K562 (cell line): ENCODE measurements around the gene G6PC3. TPM values are rescaled to one million over a fixed set of nuclear protein-coding genes. Genes with fewer than 3 reads are reported as not detected.

Experiments used
- BCOR ChIP-seq: fragments of 450-650 bp; IDR thresholded peaks from 2 replicates; pipeline ENCODE4 v1.6.1; 2016
- BRD9 ChIP-seq: fragments of 450-650 bp; IDR thresholded peaks from 2 replicates; pipeline ENCODE4 v1.6.1; 2018; ENCODE audit warnings: low read depth; ENCODE audit not compliant: partially characterized antibody
- CREM ChIP-seq: IDR thresholded peaks from 2 replicates; pipeline ENCODE4 v1.6.1; 2014; ENCODE audit warnings: antibody characterized with exemption, low read depth
- DEAF1 ChIP-seq: fragments of 450-650 bp; formaldehyde crosslinking; IDR thresholded peaks from 2 replicates; pipeline ENCODE4 v1.4.0; 2020; ENCODE audit warnings: mild to moderate bottlenecking, moderate library complexity
- GMEB1 ChIP-seq: fragments of 250-450 bp; sonication (Bioruptor Pico); IDR thresholded peaks from 2 replicates; pipeline ENCODE4 v1.4.0; 2020; ENCODE audit warnings: mild to moderate bottlenecking
- KLF10 ChIP-seq: fragments of 250-450 bp; sonication (Bioruptor Pico); IDR thresholded peaks from 2 replicates; pipeline ENCODE4 v1.6.1; 2021; ENCODE audit warnings: matching md5 sums
- KLF6 ChIP-seq: fragments of 250-450 bp; sonication (Bioruptor Pico); IDR thresholded peaks from 2 replicates; pipeline ENCODE4 v1.4.0; 2020; ENCODE audit warnings: mild to moderate bottlenecking, moderate library complexity, borderline replicate concordance
- LCOR ChIP-seq: sonication (generic); formaldehyde crosslinking; IDR thresholded peaks from 2 replicates; pipeline ENCODE4 v1.8.0; 2022; ENCODE audit warnings: mild to moderate bottlenecking, missing genetic modification reagents
- PHF20 ChIP-seq: fragments of 450-650 bp; IDR thresholded peaks from 2 replicates; pipeline ENCODE4 v1.6.1; 2018; ENCODE audit not compliant: partially characterized antibody
- POU5F1 ChIP-seq: fragments of 150-350 bp; IDR thresholded peaks from 2 replicates; pipeline ENCODE4 v1.6.1; 2014; ENCODE audit warnings: borderline replicate concordance, low read length, low read depth, mild to moderate bottlenecking; ENCODE audit not compliant: partially characterized antibody
- PTRF ChIP-seq: fragments of 450-650 bp; IDR thresholded peaks from 2 replicates; pipeline ENCODE4 v1.6.1; 2016; ENCODE audit warnings: mild to moderate bottlenecking, missing genetic modification characterization, missing compliant biosample characterization
- SAP30 ChIP-seq: fragments of 200-600 bp; sonication (generic); IDR thresholded peaks from 2 replicates; pipeline ENCODE4 v1.6.1; 2012; ENCODE audit warnings: borderline replicate concordance, low read depth, mild to moderate bottlenecking, moderate library complexity, low read length, control low read depth, inconsistent platforms; ENCODE audit not compliant: insufficient read depth, poor library complexity, severe bottlenecking
- THAP12 ChIP-seq: fragments of 250-450 bp; sonication (Bioruptor Pico); IDR thresholded peaks from 2 replicates; pipeline ENCODE4 v1.9.0; 2021; ENCODE audit warnings: mild to moderate bottlenecking, inconsistent platforms
- ZMIZ1 ChIP-seq, 2 experiments: fragments of 150-350 bp in 1 of 2; IDR thresholded peaks; 2 replicates each; pipeline ENCODE4 v1.6.1; 2012 to 2016; ENCODE audit warnings: low read depth in 2 of 2, low read length in 2 of 2, mild to moderate bottlenecking in 1 of 2, moderate library complexity in 1 of 2
- ZNF316 ChIP-seq: fragments of 450-650 bp; IDR thresholded peaks from 2 replicates; pipeline ENCODE4 v1.6.1; 2016
- ZNF324 ChIP-seq: fragments of 250-450 bp; sonication (Bioruptor Pico); IDR thresholded peaks from 2 replicates; pipeline ENCODE4 v1.4.0; 2020; ENCODE audit warnings: mild to moderate bottlenecking
- polyA plus RNA-seq, 8 experiments: library from polyadenylated mRNA; depleted of rRNA in 4 of 8; stranded (reverse) in 5 of 8; unstranded in 3 of 8; fragments of >200 nt; fragmentation: Nextera tagmentation in 2 of 8; fragmentation: Illumina TruSeq in 1 of 8; extraction: Ambion mirVana in 2 of 8; extraction: Trizol in 1 of 8; gene quantifications; 2 replicates each; pipeline versions ENCODE4 v1.2.1 to v1.2.3, GENCODE V29; 2011 to 2014; ENCODE audit warnings: inconsistent platforms in 1 of 8, missing spikeins in 1 of 8
- total RNA-seq, 7 experiments: library from RNA; depleted of rRNA in 6 of 7; stranded (reverse); fragments of >200 nt in 6 of 7; fragmentation: Illumina TruSeq in 2 of 7; extraction: Trizol in 2 of 7; gene quantifications; 2 replicates each; pipeline versions ENCODE4 v1.2.1 to v1.2.3, GENCODE V29; 2011 to 2021; ENCODE audit warnings: low replicate concordance in 1 of 7

G6PC3 gene
- total and polyA plus RNA-seq, 9 of the 15 experiments (the other 6 are each of a cell fraction or from before 2014, with no cell fraction given): 10.4 to 57.8 (median 31.1) TPM

GRCh38 chr17:44123356-44124117 lies 53.0 kb downstream of the G6PC3 start, which contains the start of gene HDAC5 (continued):
- TF ChIP-seq BRD9 (peak; percentile 83), DEAF1 (peak; percentile 50; the same call in 1 of the 2 replicates), KLF10 (CRISPR knock-in tag) (no peak), PTRF (no peak), PHF20 (no peak), ZMIZ1 (IDR thresholded peaks at IDR 0.05; ENCODE audit: low read depth in 2 of 2, low read length in 2 of 2) (peak in 1 of 2 experiments; percentile 66; a peak in 2 of 4 replicates), POU5F1 (no peak), CREM (peak; percentile 82), SAP30 (no peak), GMEB1 (no peak), ZNF324 (no peak), THAP12 (CRISPR knock-in tag) (peak; percentile 16; the same call in 1 of the 2 replicates), BCOR (0 out of 2 replicates have a peak, but pooled peaks have one; percentile 45), ZNF316 (no peak), KLF6 (CRISPR knock-in tag) (no peak), LCOR (CRISPR knock-in tag) (no peak)
